B cell (primary cell): ENCODE results near the gene PDPK1. TPM values are rescaled to one million over a fixed set of nuclear protein-coding genes. Genes with fewer than 3 reads are reported as not detected.

Source experiments
- ATAC-seq: fragments of 200-7000 bp; cut with Tn5 transposase; one replicate; pipeline ENCODE4 v1.10.0; 2021; ENCODE audit warnings: low read depth, mild to moderate bottlenecking, moderate number of reproducible peaks, moderate library complexity
- CTCF ChIA-PET: fragments of 350-600 bp; sonication (Branson Sonifier 250); formaldehyde crosslinking; loops from one replicate; lab custom pipeline; 2021; ENCODE audit warnings: antibody characterized with exemption, inconsistent platforms; lab: Charles Lee
- POLR2A ChIA-PET: fragments of 350-600 bp; sonication (Branson Sonifier 250); formaldehyde crosslinking; loops from one replicate; lab custom pipeline; 2021; ENCODE audit warnings: antibody characterized with exemption; lab: Charles Lee
- DNase-seq: peaks from one replicate; pipeline ENCODE4 v3.0.0; 2013
- H2AFZ ChIP-seq: 2 replicates; pipeline ENCODE4 v1.6.1; 2012; ENCODE audit warnings: mild to moderate bottlenecking, low read depth, low read length; ENCODE audit not compliant: insufficient read depth, poor library complexity, severe bottlenecking
- H3K27ac ChIP-seq, 2 donors: 1 replicate in 1 of 2; 2 replicates in 1 of 2; pipeline ENCODE4 v1.5.1; 2012 to 2013; ENCODE audit warnings: low read length in 2 of 2, mild to moderate bottlenecking in 2 of 2, moderate library complexity in 1 of 2
- H3K27me3 ChIP-seq, 4 experiments: fragments of 200-600 bp in 1 of 4; sonication (generic) in 1 of 4; replicated peaks in 1 of 4; 1 replicate in 2 of 4; 2 replicates in 2 of 4; pipeline versions ENCODE4 v1.6.1 to v1.7.0; 2013 to 2016; ENCODE audit warnings: low read length in 3 of 4, mild to moderate bottlenecking in 2 of 4, mixed read lengths in 1 of 4, moderate library complexity in 1 of 4; ENCODE audit not compliant: insufficient read depth in 4 of 4, control insufficient read depth in 3 of 4; ENCODE audit errors: control extremely low read depth in 1 of 4
- H3K36me3 ChIP-seq, 2 experiments: replicated peaks in 1 of 2; 1 replicate in 1 of 2; 2 replicates in 1 of 2; pipeline versions ENCODE4 v1.6.1 to v1.7.1; 2013; ENCODE audit warnings: low read length in 1 of 2; ENCODE audit not compliant: insufficient read depth in 2 of 2, control insufficient read depth in 1 of 2; ENCODE audit errors: control extremely low read depth in 1 of 2, extremely low read depth in 1 of 2
- H3K4me1 ChIP-seq, 2 donors: fragments of 200-600 bp in 1 of 2; sonication (generic) in 1 of 2; 1 replicate in 1 of 2; 2 replicates in 1 of 2; pipeline versions ENCODE4 v1.5.1 to v1.6.1; 2013 to 2017; ENCODE audit warnings: low read length in 2 of 2; ENCODE audit not compliant: control insufficient read depth in 2 of 2, insufficient read depth in 2 of 2
- H3K4me2 ChIP-seq: replicated peaks from 2 replicates; pipeline ENCODE3; 2012; ENCODE audit warnings: mild to moderate bottlenecking, low read depth, low read length; ENCODE audit not compliant: poor library complexity, severe bottlenecking
- H3K4me3 ChIP-seq, 5 experiments: fragments of 200-600 bp in 1 of 5; sonication (generic) in 1 of 5; 1 replicate in 3 of 5; 2 replicates in 2 of 5; pipeline versions ENCODE4 v1.5.1 to v1.7.0; 2011 to 2016; ENCODE audit warnings: low read length in 4 of 5, mild to moderate bottlenecking in 4 of 5, low read depth in 2 of 5, control low read depth in 1 of 5, moderate library complexity in 1 of 5; ENCODE audit not compliant: insufficient read depth in 1 of 5; ENCODE audit errors: control extremely low read depth in 1 of 5, extremely low read depth in 1 of 5
- H3K79me2 ChIP-seq: fragments of 200-600 bp; sonication (generic); one replicate; pipeline ENCODE4 v1.6.0; 2016; ENCODE audit warnings: low read length; ENCODE audit not compliant: control insufficient read depth, insufficient read depth
- H3K9ac ChIP-seq: fragments of 200-600 bp; sonication (generic); 2 replicates; pipeline ENCODE4 v1.6.1; 2017; ENCODE audit warnings: mild to moderate bottlenecking, low read length, moderate library complexity
- H3K9me3 ChIP-seq, 3 donors: one replicate each; pipeline versions ENCODE4 v1.6.1 to v1.7.1; 2013; ENCODE audit warnings: low read length in 2 of 3; ENCODE audit not compliant: control insufficient read depth in 2 of 3, insufficient read depth in 1 of 3; ENCODE audit errors: control extremely low read depth in 1 of 3
- H4K20me1 ChIP-seq: 2 replicates; pipeline ENCODE4 v1.6.0; 2012; ENCODE audit warnings: mild to moderate bottlenecking, low read length; ENCODE audit not compliant: insufficient read depth, control insufficient read depth, poor library complexity, severe bottlenecking
- H3K27ac Mint-ChIP-seq: one replicate; pipeline ENCODE4 v1.8.0; 2021; ENCODE audit warnings: mixed read lengths
- H3K27me3 Mint-ChIP-seq: one replicate; pipeline ENCODE4 v1.8.0; 2021; ENCODE audit warnings: mixed read lengths
- H3K4me1 Mint-ChIP-seq: one replicate; pipeline ENCODE4 v1.8.0; 2021; ENCODE audit warnings: mixed read lengths
- H3K4me3 Mint-ChIP-seq: one replicate; pipeline ENCODE4 v1.8.0; 2021; ENCODE audit warnings: mixed read lengths
- H3K9me3 Mint-ChIP-seq: one replicate; pipeline ENCODE4 v1.8.0; 2022; ENCODE audit warnings: mixed read lengths; ENCODE audit not compliant: insufficient read depth
- CTCF ChIP-seq: fragments of 200-600 bp; IDR thresholded peaks from one replicate; pipeline ENCODE4 v1.8.0; 2022; ENCODE audit warnings: antibody characterized with exemption, mild to moderate bottlenecking
- EZH2 ChIP-seq: IDR thresholded peaks from 2 replicates; pipeline ENCODE4 v1.6.1; 2012; ENCODE audit warnings: borderline replicate concordance, low read depth, mild to moderate bottlenecking, moderate library complexity, low read length; ENCODE audit not compliant: insufficient read depth, poor library complexity, severe bottlenecking
- WGBS: methylation state at CpG from one replicate; pipeline ENCODE4 v1.1.5; 2013; ENCODE audit warnings: missing lambda C conversion rate; ENCODE audit not compliant: insufficient coverage; 5-methylcytosine and 5-hydroxymethylcytosine counted together
- intact Hi-C: fragments of 100-400 bp; cut with micrococcal nuclease; formaldehyde crosslinking; loops from one replicate; pipeline ENCODE4 v1.10.0; 2022
- polyA plus RNA-seq: library from polyadenylated mRNA; depleted of rRNA; stranded (reverse); fragments of >200 nt; gene quantifications from 2 replicates; pipeline ENCODE4 v1.2.3, GENCODE V29; 2012
- total RNA-seq, 2 donors: library from RNA; stranded (reverse); fragments of 120-200 nt in 1 of 2; gene quantifications; 1 replicate in 1 of 2; 2 replicates in 1 of 2; pipeline versions ENCODE4 v1.2.3 to v1.2.4, GENCODE V29; 2013 to 2022

PDPK1 gene
- total and polyA plus RNA-seq, 2 donors (not counting 1 experiment from before 2014, with no cell fraction given), result 32.5 to 84.1 TPM

GRCh38 chr16:2508722-2509400, 29.0 kb upstream of the PDPK1 start:
- Histone ChIP-seq H4K20me1 (no peaks in the 10 kb centered on the region), H3K79me2 (peaks cover 30% of the 10 kb centered on the region), H3K27me3 (no peaks in the 10 kb centered on the region), H3K4me2 (peak overlapping the region; percentile 76), H3K36me3 (no peaks in the 10 kb centered on the region), H3K4me3 (no peak overlapping the region), H3K27ac (peak overlapping the region; percentile 83 to 100), H3K9me3 (no peaks in the 10 kb centered on the region), H2AFZ (no peak overlapping the region), H3K9ac (no peak overlapping the region), H3K4me1 (peaks cover 66 to 72% of the 10 kb centered on the region in 2 donors)
- CTCF ChIA-PET, result interaction anchor here (1.7 to 2.7 kb wide), 4 partner anchors 11 to 314 kb away, joined by 5 to 12 read pairs (median 9); partner anchors contain the start of gene AMDHD2
- WGBS, result 97% methylated on average over 18 of the region's 18 CpGs
- peaks cover 74% of the 10 kb centered on the region for H3K4me1 Mint-ChIP-seq
- intact Hi-C loops, result loop anchor here (5.0 to 10.0 kb wide), 2 partner anchors 257 to 484 kb away; partner anchors contain the start of genes ECI1 and NHERF2
- POLR2A ChIA-PET, result interaction anchor here (0.8 to 1.7 kb wide), 2 partner anchors 11 to 240 kb away, joined by 3 to 7 read pairs; partner anchors contain the start of gene AMDHD2
- ATAC-seq (no peak), DNase-seq (no peak)
- peak overlapping the region; percentile 75 for H3K4me3 Mint-ChIP-seq
- H3K27ac Mint-ChIP-seq, result peak overlapping the region; percentile 93
- no peaks in the 10 kb centered on the region for H3K27me3 Mint-ChIP-seq
- H3K9me3 Mint-ChIP-seq, result no peaks in the 10 kb centered on the region
- TF ChIP-seq EZH2 (no peak), CTCF (no peak)
